AG08395 (cell line): ENCODE measurements around the gene VWA8.
"Not testable (repeated sequence)": the region's sequence is repeated elsewhere in the genome, so short reads cannot be mapped to it uniquely, and the experiment has no call there.

ENCODE experiments used
- DNase-seq: peaks from one replicate; pipeline ENCODE4 v3.0.0; 2012; ENCODE audit warnings: mixed read lengths, low spot score

The VWA8 gene

DNA sequence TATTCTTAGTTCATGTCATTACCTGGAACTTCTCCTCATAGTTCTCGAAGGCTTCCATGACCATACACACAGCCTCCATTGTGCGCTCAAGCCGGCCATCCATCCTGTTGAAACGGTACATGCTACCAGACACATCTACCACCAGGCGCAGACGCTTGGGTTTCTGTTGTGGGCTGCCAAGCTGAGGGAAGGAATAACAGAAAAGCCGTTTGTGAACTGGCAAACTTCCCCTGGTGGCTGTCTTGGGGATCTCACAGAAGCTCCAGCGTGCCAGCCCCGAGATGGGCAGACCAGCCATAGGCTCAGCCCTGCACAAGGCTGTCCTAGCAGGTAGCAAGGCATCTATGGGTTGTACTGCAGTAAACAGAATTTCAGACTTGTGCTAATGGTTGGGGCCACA lies 373.4 kb downstream of the VWA8 start:
- no peak for DNase-seq

DNA sequence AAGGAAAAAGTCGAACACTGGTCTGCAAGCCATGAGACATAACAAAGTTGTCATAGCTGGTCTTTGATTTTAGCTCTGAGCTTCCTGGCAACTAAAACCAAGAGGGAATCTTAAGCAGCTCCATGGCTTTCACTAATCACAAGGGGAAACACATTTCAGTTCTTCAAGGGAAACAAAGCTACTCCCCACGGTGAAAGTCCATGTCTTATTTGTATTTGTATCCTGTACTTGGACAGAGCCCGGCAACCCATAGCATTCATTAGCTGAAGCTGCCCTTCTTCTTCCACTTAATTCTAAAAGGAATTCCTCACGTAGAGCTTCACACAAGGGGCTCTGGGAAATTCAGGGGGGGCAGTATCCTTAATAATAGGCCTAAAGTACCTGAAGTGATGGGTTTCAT lies 374.7 kb downstream of the VWA8 start:
- no peak for DNase-seq

DNA sequence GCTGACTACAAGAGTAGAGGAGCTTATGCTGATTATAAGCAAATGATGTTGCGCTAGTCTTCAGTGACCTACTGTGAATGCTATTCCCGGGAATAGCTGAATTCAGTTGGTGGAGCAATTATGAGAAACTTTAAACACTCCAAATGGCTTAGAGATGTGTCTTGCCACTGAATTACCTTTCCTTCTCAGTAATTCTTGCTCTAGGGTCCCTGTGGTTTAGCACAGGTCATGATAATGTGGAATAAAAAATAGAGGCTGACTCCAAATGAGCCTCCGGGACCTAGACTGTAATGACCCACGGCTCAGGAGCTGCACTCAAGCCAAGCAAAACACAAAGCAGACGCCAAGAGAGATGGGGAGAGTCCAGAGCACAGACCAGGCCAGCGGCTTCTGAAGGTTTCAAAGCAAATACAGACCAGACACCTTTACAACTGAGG lies 378.9 kb downstream of the VWA8 start:
- no peak for DNase-seq

DNA sequence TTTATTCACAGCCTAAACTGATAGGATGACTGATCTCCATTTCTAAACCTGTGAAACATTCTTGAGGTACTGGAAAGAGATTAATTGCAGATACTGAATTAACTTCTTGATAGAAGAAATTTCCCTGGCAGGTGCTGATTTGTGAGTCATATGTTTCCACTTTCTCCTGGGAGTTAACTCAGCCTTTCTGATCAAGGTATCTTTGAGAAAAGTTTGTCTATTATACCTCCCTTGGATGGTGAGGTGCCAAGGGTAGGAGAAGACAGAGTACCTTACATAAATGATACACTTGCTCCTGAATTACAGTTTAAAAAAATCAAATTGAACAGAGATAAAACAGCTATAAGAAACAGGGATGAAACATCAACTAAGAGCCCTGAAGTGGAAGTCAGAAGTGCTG lies 380.6 kb downstream of the VWA8 start:
- no peak for DNase-seq

DNA sequence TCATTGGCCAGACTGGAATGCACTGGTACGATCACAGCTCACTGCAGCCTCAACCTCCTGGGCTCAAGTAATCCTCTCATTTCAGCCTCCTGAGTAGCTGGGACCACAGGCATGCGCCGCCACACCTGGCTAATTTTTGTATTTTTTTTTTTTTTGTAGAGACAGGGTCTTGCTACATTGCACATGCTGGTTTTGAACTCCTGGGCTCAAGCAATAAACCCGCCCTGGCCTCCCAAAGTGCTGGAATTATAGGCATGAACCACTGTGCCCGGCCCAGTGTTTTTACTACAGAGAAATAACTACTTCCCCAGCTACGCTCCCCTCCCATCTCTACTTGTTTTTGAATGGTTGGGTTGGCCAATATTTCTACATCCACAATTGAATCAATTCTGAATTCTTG lies 381.0 kb downstream of the VWA8 start:
- no peak for DNase-seq

DNA sequence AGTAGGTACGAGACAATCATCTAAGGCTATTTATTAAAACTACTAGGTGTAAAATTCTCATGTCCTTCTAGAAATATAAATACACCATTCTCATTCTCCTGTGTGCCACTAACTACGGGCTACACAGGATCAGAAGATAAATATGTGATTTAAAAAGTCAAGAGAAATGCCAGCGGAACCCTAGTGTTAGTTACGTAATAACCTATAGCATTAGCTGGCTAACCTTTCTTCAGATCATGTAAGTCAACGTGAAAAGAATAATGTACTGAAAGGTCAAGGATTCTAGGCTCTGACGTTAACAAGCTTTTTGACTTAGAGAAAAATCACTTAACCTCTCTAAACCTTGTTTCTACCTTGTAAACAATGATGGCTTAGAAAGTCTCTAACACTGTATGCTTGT lies 381.7 kb downstream of the VWA8 start:
- DNase-seq, result no peak

DNA sequence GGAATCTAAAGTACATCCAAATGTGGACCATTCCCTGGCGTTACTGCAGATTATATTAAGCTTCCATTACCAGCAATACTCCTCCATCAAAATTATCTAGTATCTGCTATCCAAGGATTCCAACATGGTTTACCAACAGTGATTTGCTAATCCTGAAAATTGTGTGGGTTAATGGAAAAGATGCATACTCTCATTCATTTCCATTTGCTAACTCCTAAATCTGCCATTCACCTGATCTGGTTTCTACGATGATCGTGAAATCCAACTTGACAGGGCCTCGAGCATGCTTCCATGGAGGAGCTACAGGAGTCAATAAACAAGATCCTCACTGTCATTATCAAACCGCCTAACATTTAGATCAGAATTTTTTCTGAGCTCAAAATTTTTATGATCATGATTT lies 382.5 kb downstream of the VWA8 start:
- no peak for DNase-seq

DNA sequence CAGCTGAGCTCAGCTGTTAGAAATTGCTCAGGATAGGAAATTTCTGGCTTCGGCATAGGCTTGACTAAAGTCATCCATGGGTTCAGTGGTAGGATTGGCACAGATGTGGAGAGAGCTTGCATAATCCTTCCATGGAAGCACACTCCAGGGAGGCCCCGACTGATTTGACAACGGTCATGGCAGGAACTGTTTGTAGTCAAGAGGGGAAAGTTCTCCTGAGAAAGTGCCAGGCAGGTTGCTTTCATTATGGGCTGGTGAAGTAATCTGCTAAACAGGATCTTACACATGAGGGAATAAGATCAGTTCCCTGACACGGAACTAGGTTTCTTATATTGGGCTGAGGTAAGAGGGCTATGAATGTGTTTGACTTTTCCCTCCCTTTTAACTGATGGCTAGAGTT lies 383.5 kb downstream of the VWA8 start:
- DNase-seq, result peak; percentile 74

DNA sequence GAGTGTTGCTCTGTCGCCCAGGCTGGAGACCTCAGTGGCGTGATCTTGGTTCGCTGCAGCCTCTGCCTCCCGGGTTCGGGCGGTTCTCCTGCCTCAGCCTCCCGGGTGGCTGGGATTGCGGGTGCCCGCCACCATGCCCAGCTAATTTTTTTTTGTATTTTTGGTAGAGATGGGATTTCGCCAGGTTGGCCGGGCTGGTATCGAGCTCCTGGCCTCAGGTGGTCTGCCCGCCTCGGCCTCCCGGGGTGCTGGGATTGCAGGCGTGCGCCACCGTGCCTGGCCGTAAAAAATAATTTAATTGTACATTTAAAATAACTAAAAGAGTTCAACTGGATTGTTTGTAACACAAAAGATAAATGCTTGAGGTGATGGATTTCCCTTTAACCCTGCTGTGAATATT lies 387.3 kb downstream of the VWA8 start:
- not testable (repeated sequence) for DNase-seq

DNA sequence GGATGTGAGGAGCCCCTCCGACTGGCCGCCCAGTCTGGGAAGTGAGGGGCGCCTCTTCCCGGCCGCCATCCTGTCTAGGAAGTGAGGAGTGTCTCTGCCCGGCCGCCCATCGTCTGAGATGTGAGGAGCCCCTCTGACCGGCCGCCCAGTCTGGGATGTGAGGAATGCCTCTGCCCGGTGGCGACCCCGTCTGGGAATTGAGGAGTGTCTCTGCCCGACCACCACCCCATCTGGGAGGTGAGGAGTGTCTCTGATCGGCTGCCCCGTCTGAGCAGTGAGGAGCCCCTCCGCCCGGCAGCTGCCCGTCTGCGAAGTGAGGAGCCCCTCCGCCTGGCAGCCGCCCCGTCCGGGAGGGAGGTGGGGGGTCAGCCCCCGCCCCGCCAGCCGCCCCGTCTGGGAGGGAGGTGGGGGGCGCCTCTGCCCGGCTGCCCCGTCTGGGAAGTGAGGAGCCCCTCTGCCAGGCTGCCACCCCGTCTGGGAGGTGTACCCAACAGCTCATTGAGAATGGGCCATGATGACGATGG lies 389.0 kb downstream of the VWA8 start:
- DNase-seq, result not testable (repeated sequence)

DNA sequence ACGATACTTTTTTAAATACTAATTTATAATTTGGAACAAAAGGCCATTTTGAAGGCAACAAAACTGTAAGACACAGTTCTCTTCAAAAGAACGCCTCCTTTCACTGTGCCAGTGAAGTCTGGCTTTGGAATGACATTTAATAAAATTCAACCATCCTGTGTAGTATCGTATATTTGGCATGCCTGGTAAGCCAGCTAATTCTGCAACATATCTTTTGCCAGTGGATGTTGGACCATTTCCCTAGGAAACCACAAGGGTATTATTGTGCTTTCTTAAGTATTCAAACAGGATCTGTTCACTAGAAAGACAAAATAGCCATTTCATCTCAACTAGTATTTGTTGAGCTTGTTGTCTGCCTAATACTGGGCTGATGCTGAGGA lies 391.9 kb downstream of the VWA8 start:
- peak; percentile 41 for DNase-seq

DNA sequence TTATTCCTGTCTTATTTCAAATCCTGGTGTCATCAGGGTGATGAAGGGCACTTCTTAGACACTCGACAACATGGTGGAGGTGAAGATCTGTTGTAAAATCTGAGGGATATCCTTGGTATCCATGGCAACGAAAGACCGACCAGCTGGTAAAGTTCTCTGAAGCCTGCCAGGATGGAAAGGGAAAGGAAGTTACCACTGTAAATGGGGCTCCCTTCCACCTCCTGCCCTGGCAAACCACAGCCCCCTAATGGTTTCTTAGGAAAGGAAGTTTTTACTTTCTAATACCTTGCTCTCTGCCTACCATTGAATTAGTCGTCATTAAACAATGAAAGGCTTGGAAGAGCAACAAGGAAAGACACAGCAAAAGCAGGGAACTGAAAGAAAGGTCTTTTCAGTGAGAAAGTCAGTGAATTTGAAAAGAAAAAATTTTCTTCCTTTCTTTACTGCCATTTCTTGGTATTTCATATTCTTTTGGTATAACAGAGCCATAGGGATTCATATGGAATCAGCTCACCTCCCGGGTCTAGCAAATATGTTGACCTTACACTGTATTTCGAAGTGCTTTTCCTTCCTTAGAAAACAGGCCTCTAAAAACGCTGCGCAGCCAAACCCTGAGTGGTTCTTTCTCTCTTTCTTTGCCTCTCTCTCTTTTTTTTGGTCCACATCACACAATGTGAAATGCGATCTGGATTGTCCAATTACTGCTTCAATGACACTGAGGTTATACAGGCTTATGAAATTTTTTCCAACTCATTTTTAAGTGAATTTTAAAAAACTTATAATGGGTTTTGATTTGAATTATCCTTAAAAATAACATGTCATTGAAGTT lies 392.6 kb downstream of the VWA8 start:
- no peak for DNase-seq

DNA sequence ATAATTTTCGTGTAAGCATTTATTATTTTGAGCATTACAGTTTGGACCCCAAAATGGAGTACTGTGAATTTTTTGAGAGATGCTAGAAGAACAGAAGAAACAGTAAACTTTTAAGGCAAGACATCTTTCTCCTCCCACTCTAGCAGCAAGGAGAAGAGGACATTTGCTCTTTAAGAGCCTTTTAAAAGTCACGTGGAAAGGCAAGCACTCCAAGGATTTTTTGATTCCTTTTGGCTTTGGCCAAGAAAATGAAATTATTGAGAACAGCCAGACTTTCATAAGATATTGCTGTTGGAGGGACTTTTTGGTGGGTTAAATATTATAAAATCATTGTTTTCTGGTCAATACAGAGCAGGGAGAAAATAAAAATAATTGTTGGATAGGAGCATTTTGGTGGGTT lies 393.5 kb downstream of the VWA8 start:
- no peak for DNase-seq

DNA sequence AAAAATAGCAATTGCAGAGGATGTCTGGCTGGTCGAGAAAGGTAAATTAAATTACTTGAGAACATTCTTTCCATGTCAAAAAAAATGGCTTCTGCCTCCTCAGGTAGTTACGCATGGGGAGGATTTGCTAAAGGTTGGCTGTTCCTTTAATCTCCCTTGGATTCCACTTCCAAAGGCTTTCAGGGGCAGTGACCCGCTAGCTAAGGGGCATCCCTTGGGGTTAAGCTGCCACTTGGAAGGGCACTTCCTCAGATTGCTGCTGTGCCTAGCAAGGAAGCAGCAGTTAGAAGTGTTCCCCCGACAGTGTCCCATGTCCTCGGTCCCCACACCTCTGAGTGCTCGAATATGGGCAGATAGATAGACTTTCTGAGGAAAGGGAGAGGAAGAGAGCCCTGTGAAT lies 395.1 kb downstream of the VWA8 start:
- no peak for DNase-seq

DNA sequence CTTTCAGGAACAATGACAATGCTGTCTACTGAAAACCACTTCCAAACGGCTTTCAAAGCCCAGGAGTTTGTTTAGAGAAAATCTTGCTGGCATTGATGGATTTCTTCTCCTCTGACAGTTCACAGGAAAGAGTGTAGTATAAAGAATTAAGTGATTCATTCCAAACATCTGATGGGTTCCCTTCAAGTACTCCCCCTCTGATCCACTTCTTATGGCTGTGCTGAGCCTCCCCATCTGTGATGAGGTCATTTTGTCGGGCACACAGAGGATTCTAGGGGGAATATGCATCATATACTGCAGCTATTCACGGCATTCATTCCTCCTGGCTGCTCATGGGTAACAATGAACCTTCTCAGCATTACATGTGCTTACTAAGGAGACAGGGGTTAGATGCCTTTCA lies 395.7 kb downstream of the VWA8 start:
- peak; percentile 66 for DNase-seq

DNA sequence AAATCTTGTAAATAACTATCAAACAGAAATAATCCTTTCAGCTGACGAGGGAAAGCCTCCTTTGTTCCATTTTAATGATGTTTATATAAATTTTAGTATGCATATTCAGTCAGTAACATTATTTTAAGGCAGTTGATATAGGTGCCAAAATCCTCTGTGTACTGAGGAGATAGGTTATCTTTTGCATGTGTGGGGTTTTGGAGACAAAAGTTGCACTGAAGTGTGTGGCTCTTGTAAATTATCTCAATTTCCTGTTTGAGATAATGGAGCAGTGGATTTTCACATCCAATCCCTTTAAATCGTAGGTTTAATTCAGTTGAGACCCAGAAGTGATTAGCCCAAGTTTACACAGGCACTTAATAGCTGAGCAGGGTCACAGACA lies 396.9 kb downstream of the VWA8 start:
- no peak for DNase-seq

DNA sequence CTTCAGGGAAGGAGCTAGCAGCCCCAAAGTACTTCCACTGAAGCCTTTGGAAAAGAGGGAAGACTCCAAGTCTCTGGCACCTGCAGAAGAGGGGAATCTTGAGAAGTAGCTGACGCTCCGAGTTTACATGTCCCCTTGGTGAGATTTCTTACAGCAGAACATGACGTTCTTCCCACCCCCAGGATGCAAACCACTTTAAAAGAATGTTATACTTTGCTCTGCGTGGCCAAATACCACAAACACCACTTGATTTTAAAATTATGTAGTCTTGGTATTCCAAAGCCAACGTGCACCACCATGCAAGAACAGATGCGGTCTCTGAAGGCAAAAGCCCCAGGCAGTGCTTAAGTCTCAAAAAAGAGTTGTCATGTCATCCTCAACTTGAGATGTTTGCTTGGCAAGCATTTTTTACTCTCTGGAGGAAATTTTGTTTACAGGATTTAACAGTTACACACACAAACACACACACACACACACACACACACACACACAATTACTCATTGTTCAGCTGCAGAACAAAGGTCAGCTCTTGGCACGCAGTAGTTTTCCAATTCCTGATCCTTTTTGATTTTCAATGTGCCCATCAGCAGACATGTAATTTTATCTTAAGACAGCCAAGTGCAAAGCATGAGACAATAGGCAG lies 397.4 kb downstream of the VWA8 start:
- peak; percentile 19 for DNase-seq

DNA sequence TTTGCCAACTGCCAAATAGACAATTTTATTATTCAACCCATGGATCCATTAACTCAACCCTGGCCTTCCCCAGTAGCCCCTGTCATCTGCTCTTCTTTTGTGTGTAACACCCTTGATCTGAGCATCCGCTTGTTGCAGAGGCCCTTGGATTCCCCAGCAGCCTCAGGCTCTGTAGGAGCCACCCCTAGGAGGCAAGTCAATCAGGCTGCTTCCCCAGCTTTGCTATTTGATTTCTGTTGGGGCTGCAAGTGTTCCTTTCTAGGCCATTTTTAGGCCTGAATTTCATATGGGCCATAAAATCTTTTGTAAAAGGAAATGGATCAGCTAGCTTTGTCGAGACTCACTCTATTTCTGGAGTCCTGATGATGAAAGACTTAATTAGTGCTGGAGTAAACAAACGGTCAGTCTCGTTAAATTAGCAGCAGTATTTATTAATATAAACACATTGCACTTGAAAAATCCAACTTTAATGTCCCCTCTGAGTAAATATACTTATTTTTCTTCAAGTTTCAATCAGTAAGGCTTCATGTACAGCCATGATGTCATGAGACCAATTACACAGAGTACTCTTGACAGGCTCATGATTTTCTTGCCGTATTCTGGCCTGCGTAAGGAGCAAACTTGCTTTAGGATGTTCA lies 398.2 kb downstream of the VWA8 start:
- DNase-seq, result no peak

DNA sequence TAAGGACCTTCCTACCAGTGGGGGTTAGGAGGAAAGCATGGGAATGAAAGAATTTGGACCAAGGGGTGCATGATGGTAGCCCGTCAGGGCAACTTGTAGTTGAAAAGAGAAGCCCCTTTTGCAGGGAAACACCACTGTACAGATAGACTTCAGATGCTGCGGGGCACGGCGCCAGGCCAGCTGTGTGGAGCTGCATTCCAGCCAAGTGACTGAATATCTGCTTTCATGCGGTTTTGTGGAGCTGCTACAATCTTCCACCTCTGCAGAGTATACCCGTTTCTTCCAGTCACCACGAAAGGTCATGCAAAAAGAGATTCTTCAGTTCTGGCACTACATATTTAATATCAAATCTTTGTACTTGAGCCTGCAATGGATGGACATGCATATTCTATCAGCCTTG lies 398.8 kb downstream of the VWA8 start:
- peak; percentile 84 for DNase-seq

DNA sequence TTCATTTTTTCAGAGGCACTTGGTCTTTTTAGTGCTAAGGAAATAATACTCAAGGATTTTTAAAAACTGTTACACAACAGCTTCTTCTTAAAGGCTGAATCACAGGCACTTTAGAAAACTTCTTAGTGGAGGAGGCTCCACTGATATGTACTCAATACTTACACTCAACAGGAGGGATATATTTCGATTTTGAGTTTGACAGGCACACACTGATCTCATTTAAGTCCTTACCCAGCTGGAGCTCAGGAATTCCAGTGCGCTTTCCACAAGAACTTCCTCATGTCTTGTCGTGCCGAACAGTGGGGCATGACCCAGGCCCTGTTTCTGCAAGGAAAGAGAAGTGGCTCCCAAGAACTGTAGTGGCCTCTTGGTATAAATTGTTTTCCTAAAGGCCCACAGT lies 399.7 kb downstream of the VWA8 start:
- peak; percentile 44 for DNase-seq

DNA sequence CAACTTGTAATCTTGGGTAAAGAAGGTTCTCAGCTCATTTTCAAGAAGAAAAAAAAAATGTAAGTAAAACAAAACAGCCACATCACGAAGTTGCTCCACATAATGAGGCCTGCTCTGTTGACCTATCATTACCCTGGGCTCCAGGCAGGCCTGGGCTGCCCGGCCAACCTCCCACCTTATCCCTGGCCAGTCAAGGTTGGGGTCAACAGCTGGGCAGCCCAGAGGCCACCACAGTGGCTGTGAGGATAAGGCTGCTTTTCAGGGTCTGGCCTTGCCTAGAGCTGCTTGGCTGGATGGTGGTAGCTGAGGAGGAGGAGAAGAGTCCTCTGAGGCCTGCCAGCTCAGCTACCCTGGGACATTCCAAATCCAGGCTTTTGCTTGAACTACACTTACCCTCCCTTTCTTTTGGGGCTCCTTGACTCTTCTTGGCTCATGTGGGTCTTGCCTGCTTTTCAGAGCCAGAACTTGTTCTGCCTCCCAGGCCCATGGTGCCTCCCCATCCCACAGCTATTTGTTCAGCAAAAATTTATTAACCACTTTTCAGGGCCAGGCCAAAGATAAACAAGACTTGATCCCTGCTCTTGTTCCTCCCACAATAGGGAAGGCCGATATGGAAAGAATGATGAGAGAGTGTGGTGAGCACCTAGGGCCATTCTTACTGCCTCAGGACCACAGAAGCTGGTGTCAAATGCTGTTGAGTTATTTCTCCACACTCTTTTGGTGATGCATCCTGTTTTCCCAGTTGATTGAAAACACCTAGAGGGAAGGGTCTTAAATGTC lies 401.9 kb downstream of the VWA8 start:
- DNase-seq, result no peak

DNA sequence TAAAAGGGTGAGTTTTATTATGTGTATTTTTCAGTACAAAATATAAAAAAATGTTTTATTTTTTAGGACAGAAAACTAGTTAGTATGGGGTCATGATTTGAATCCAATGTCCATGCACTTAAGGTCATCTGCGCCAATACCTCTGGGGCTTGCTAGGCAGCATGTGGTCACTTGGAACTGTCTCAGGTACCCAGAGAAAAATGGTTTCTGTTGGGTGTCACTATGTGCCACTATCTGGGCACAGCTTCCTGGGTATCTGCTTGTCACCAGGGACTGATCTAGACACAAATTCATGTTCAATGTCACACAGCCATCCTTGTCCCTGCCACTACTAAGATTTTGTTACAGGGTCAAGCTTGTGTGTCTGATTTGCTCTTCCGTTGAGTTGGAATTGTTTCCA lies 403.2 kb downstream of the VWA8 start:
- no peak for DNase-seq
